Endothelial cell of umbilical vein (primary cell): Measurements from ENCODE around the gene PDE4B. TPM values are rescaled to one million over a fixed set of nuclear protein-coding genes. Genes with fewer than 3 reads are reported as not detected.

Experiments used
- BruUV-seq: library from RNA; stranded (reverse); fragments of 400-500 nt; replicated peaks from 2 replicates; lab custom pipeline; 2021; lab: Mats Ljungman, UMichigan
- CTCF ChIA-PET: fragments of 300-600, 350-600 bp; sonication (Branson Sonifier 250); formaldehyde crosslinking; loops from one replicate; lab custom pipeline; 2021; ENCODE audit warnings: antibody characterized with exemption, inconsistent platforms; lab: Charles Lee
- POLR2A ChIA-PET: fragments of 300-600, 350-600 bp; sonication (Branson Sonifier 250); formaldehyde crosslinking; loops from one replicate; lab custom pipeline; 2021; ENCODE audit warnings: antibody characterized with exemption, inconsistent platforms; lab: Charles Lee
- DNase-seq: peaks from one replicate; pipeline ENCODE4 v3.0.0-alpha.2; 2011; ENCODE audit warnings: low read depth, low spot score
- FAIRE-seq: peaks from 2 replicates; lab custom pipeline; 2011; peaks lifted over from hg19 to GRCh38; lab: Jason Lieb, UNC
- H2AFZ ChIP-seq: 2 replicates; pipeline ENCODE4 v1.6.0; 2012; ENCODE audit warnings: low read depth, low read length, control low read depth, inconsistent platforms
- H3K27ac ChIP-seq: 2 replicates; pipeline ENCODE4 v1.5.1; 2011; ENCODE audit warnings: low read depth, mild to moderate bottlenecking, control low read depth, low read length, moderate library complexity; ENCODE audit not compliant: insufficient read depth
- H3K27me3 ChIP-seq, 2 experiments: 2 replicates each; pipeline versions ENCODE4 v1.6.0 to v1.6.1; 2011; ENCODE audit warnings: low read length in 2 of 2, mixed read lengths in 1 of 2; ENCODE audit not compliant: control insufficient read depth in 2 of 2, insufficient read depth in 2 of 2
- H3K36me3 ChIP-seq, 2 experiments: 2 replicates in 1 of 2; 3 replicates in 1 of 2; pipeline ENCODE4 v1.5.1; 2011; ENCODE audit warnings: low read length in 2 of 2, mild to moderate bottlenecking in 1 of 2, moderate library complexity in 1 of 2; ENCODE audit not compliant: control insufficient read depth in 2 of 2, insufficient read depth in 2 of 2; ENCODE audit errors: extremely low read depth in 1 of 2
- H3K4me1 ChIP-seq: 3 replicates; pipeline ENCODE4 v1.5.1; 2011; ENCODE audit warnings: mild to moderate bottlenecking, low read length; ENCODE audit not compliant: control insufficient read depth, insufficient read depth; ENCODE audit errors: extremely low read depth
- H3K4me2 ChIP-seq: 2 replicates; pipeline ENCODE4 v1.6.1; 2011; ENCODE audit warnings: low read length, control low read depth, mixed read lengths; ENCODE audit not compliant: insufficient read depth
- H3K4me3 ChIP-seq, 3 experiments: fragments of 200-600 bp in 1 of 3; sonication (generic), shearing (Covaris generic) in 1 of 3; replicated peaks in 1 of 3; 2 replicates each; pipeline ENCODE4 v1.5.1; 2011 to 2016; ENCODE audit warnings: control low read depth in 3 of 3, low read length in 3 of 3, mild to moderate bottlenecking in 2 of 3, inconsistent platforms in 1 of 3, low read depth in 1 of 3, moderate library complexity in 1 of 3; ENCODE audit not compliant: insufficient read depth in 1 of 3
- H3K79me2 ChIP-seq: 2 replicates; pipeline ENCODE4 v1.6.0; 2012; ENCODE audit warnings: low read length, inconsistent platforms; ENCODE audit not compliant: control insufficient read depth, insufficient read depth
- H3K9ac ChIP-seq: replicated peaks from 2 replicates; pipeline ENCODE3; 2011; ENCODE audit warnings: low read length, control low read depth; ENCODE audit not compliant: insufficient read depth; ENCODE audit errors: extremely low read depth
- H3K9me1 ChIP-seq: replicated peaks from 3 replicates; pipeline ENCODE4 v1.6.0; 2011; ENCODE audit warnings: mild to moderate bottlenecking, low read length; ENCODE audit not compliant: control insufficient read depth, insufficient read depth; ENCODE audit errors: extremely low read depth
- H3K9me3 ChIP-seq: replicated peaks from 2 replicates; pipeline ENCODE4 v1.5.1; 2012; ENCODE audit warnings: low read length, inconsistent platforms; ENCODE audit not compliant: control insufficient read depth, insufficient read depth
- H4K20me1 ChIP-seq: replicated peaks from 2 replicates; pipeline ENCODE3; 2011; ENCODE audit warnings: mild to moderate bottlenecking, low read length; ENCODE audit not compliant: control insufficient read depth, insufficient read depth; ENCODE audit errors: extremely low read depth
- EZH2 ChIP-seq: IDR thresholded peaks from 2 replicates; pipeline ENCODE4 v1.6.1; 2012; ENCODE audit warnings: borderline replicate concordance, low read depth, mild to moderate bottlenecking, moderate library complexity, low read length, inconsistent platforms; ENCODE audit not compliant: severe bottlenecking
- FOS ChIP-seq: IDR thresholded peaks from 2 replicates; pipeline ENCODE4 v1.6.1; 2011; ENCODE audit warnings: mild to moderate bottlenecking, low read length, moderate library complexity, borderline replicate concordance; ENCODE audit not compliant: insufficient read depth
- GATA2 ChIP-seq: IDR thresholded peaks from 2 replicates; pipeline ENCODE4 v1.7.0; 2011; ENCODE audit warnings: low read depth, mild to moderate bottlenecking, moderate library complexity, mixed read lengths, low read length; ENCODE audit not compliant: insufficient read length, insufficient read depth
- JUN ChIP-seq: IDR thresholded peaks from 2 replicates; pipeline ENCODE4 v1.6.1; 2011; ENCODE audit warnings: borderline replicate concordance, low read depth; ENCODE audit not compliant: insufficient read length, insufficient read depth
- MYC ChIP-seq: IDR thresholded peaks from one replicate; pipeline ENCODE4 v1.6.1; 2011; ENCODE audit warnings: mild to moderate bottlenecking, low read depth, low read length
- POLR2A ChIP-seq: IDR thresholded peaks from 2 replicates; pipeline ENCODE4 v1.6.1; 2012; ENCODE audit warnings: low read depth, mild to moderate bottlenecking, control low read depth, low read length
- POLR2AphosphoS5 ChIP-seq: IDR thresholded peaks from 2 replicates; pipeline ENCODE4 v1.6.1; 2012; ENCODE audit warnings: low read depth, mild to moderate bottlenecking, control low read depth, low read length, moderate library complexity; ENCODE audit not compliant: insufficient read depth
- dilution Hi-C: fragments of 300-500 bp; cut with MboI; formaldehyde crosslinking; loops from one replicate; pipeline ENCODE4 v1.15.0; 2019; ENCODE audit warnings: low sequenced_read_pairs; ENCODE audit not compliant: extremely low pct_ligation_motif_present
- intact Hi-C: fragments of 100-400 bp; cut with micrococcal nuclease; formaldehyde crosslinking; loops from one replicate; pipeline ENCODE4 v1.10.0; 2022
- polyA plus RNA-seq, 4 experiments: library from polyadenylated mRNA; depleted of rRNA in 3 of 4; stranded (reverse) in 3 of 4; unstranded in 1 of 4; fragments of >200 nt; gene quantifications; 2 replicates each; pipeline versions ENCODE4 v1.2.1 to v1.2.3, GENCODE V29; 2011 to 2012; ENCODE audit warnings: missing spikeins in 1 of 4
- total RNA-seq: library from RNA; stranded (reverse); gene quantifications from 2 replicates; pipeline ENCODE4 v1.2.3, GENCODE V29; 2021
- TF ChIP-seq, protein P1 (sequence below): IDR thresholded peaks from 2 replicates; pipeline ENCODE4 v1.6.1; 2011; ENCODE audit not compliant: insufficient read depth, insufficient read length
- TF ChIP-seq, protein P2 (sequence below), 2 donors: IDR thresholded peaks; 1 replicate in 1 of 2; 2 replicates in 1 of 2; pipeline ENCODE4 v1.5.1; 2011; ENCODE audit warnings: low read length in 2 of 2, mild to moderate bottlenecking in 2 of 2, moderate library complexity in 2 of 2, control low read depth in 1 of 2, inconsistent platforms in 1 of 2, low read depth in 1 of 2; ENCODE audit not compliant: insufficient read depth in 1 of 2; ENCODE audit errors: extremely low read depth in 1 of 2

PDE4B gene
- total and polyA plus RNA-seq, 2 donors (not counting 3 experiments of a cell fraction or from before 2014, with no cell fraction given): 63.5 to 69.8 TPM

DNA sequence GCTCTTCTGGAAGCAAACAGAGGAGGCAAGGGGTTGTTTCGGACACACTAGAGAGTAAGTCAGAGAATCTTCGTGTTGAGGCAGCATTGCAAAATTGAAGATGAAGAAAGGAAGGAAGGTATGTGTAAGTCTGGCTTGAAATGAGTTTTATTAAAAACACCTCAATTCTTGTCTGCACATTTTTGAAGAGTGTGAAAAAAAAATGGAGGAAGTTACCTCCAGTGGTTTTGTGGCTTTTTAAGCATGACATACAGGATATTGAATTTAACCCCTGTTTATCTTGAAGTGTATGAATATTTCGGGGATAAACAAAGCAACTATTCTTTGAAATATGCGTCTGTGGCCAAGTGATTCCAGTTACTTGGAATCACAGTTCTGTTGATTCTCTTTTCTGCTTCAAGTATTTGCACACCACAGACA is 538.0 kb downstream of the PDE4B start:
- Histone ChIP-seq H4K20me1 (no peaks in the 10 kb centered on the region), H3K79me2 (peaks cover 35% of the 10 kb centered on the region), H3K4me2 (no peak overlapping the region), H3K27me3 (no peaks in the 10 kb centered on the region), H3K4me3 (no peak overlapping the region), H3K36me3 (no peaks in the 10 kb centered on the region), H3K27ac (no peak overlapping the region), H3K9me1 (no peaks in the 10 kb centered on the region), H2AFZ (no peak overlapping the region), H3K9ac (no peak overlapping the region), H3K4me1 (peaks cover 22% of the 10 kb centered on the region), H3K9me3 (no peaks in the 10 kb centered on the region)
- no TSS peak for BruUV-seq
- no peak for DNase-seq
- dilution Hi-C loops: loop anchor here (25.0 kb wide), 1 partner anchor 207 kb away; the partner anchor contains the start of gene SGIP1
- TF ChIP-seq MYC (no peak), FOS (no peak), JUN (no peak), POLR2A (no peak), GATA2 (no peak), EZH2 (no peak), POLR2AphosphoS5 (no peak)
- TF ChIP-seq, protein P1, sequence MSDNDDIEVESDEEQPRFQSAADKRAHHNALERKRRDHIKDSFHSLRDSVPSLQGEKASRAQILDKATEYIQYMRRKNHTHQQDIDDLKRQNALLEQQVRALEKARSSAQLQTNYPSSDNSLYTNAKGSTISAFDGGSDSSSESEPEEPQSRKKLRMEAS: no peak
- TF ChIP-seq, protein P2, sequence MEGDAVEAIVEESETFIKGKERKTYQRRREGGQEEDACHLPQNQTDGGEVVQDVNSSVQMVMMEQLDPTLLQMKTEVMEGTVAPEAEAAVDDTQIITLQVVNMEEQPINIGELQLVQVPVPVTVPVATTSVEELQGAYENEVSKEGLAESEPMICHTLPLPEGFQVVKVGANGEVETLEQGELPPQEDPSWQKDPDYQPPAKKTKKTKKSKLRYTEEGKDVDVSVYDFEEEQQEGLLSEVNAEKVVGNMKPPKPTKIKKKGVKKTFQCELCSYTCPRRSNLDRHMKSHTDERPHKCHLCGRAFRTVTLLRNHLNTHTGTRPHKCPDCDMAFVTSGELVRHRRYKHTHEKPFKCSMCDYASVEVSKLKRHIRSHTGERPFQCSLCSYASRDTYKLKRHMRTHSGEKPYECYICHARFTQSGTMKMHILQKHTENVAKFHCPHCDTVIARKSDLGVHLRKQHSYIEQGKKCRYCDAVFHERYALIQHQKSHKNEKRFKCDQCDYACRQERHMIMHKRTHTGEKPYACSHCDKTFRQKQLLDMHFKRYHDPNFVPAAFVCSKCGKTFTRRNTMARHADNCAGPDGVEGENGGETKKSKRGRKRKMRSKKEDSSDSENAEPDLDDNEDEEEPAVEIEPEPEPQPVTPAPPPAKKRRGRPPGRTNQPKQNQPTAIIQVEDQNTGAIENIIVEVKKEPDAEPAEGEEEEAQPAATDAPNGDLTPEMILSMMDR (IDR thresholded peaks at IDR 0.05; ENCODE audit: extremely low read depth in 1 of 2, insufficient read depth in 1 of 2, low read depth in 1 of 2, low read length in 2 of 2): no peak
- intact Hi-C loops: loop anchor here (1.0 to 10.0 kb wide), 2 partner anchors 59 to 604 kb away; no protein-coding TSS in a partner anchor
- CTCF ChIA-PET: interaction anchor here (1.7 to 3.5 kb wide), 3 partner anchors 58 to 78 kb away, joined by 4 to 51 read pairs (median 40); no protein-coding TSS in a partner anchor
- POLR2A ChIA-PET: interaction anchor here (0.5 kb wide), 1 partner anchor 505 kb away, joined by 3 read pairs; no protein-coding TSS in a partner anchor
- no peak for FAIRE-seq
